Transverse colon (tissue), 4 donors: ENCODE measurements around the gene RBM23. TPM values are rescaled to one million over a fixed set of nuclear protein-coding genes. Genes with fewer than 3 reads are reported as not detected.
A peak's percentile ranks its signal among the peaks of the same experiment; 100 is the strongest.

ENCODE experiments used
- DNase-seq: peaks from one replicate; pipeline ENCODE4 v3.0.0-alpha.2; 2019
- H3K27ac ChIP-seq, 4 donors: fragments of 200-600 bp; sonication (generic); 2 replicates each; pipeline ENCODE4 v1.5.1; 2016 to 2018; ENCODE audit warnings: inconsistent platforms in 4 of 4
- H3K27me3 ChIP-seq: fragments of 200-600 bp; sonication (generic); 2 replicates; pipeline ENCODE4 v1.5.1; 2017; ENCODE audit warnings: inconsistent platforms
- H3K36me3 ChIP-seq, 4 donors: fragments of 200-600 bp; sonication (generic); 2 replicates each; pipeline ENCODE4 v1.5.1; 2017 to 2019; ENCODE audit warnings: inconsistent platforms in 4 of 4
- H3K4me1 ChIP-seq, 4 donors: fragments of 200-600 bp; sonication (generic); 2 replicates each; pipeline ENCODE4 v1.5.1; 2017 to 2020; ENCODE audit warnings: inconsistent platforms in 4 of 4
- H3K4me3 ChIP-seq, 4 donors: fragments of 200-600 bp; sonication (generic); 1 replicate in 1 of 4; 2 replicates in 3 of 4; pipeline versions ENCODE4 v1.5.1 to v1.6.1; 2017 to 2019; ENCODE audit warnings: inconsistent platforms in 4 of 4
- H3K9me3 ChIP-seq, 2 donors: fragments of 200-600 bp; sonication (generic); 2 replicates each; pipeline ENCODE4 v1.5.1; 2017 to 2019; ENCODE audit warnings: inconsistent platforms in 2 of 2
- EP300 ChIP-seq: sonication (generic); formaldehyde crosslinking; IDR thresholded peaks from one replicate; pipeline ENCODE4 v1.6.1; 2017; ENCODE audit warnings: antibody characterized with exemption, low read depth
- POLR2A ChIP-seq: fragments of 450-650 bp; IDR thresholded peaks from one replicate; pipeline ENCODE4 v1.6.1; 2016; ENCODE audit warnings: antibody characterized with exemption, mild to moderate bottlenecking, moderate library complexity
- POLR2AphosphoS5 ChIP-seq, 3 donors: sonication (generic); formaldehyde crosslinking; IDR thresholded peaks; one replicate each; pipeline ENCODE4 v1.6.1; 2016; ENCODE audit warnings: antibody characterized with exemption in 3 of 3
- WGBS, 2 donors: methylation state at CpG; one replicate each; pipeline ENCODE4 v1.1.5; 2018; ENCODE audit warnings: low coverage in 1 of 2; 5-methylcytosine and 5-hydroxymethylcytosine counted together
- in situ Hi-C, 4 donors: fragments of 200-750 bp; cut with MboI; loops; one replicate each; pipeline versions ENCODE4 v1.15.0 to v1.15.1; 2017; ENCODE audit warnings: low sequenced_read_pairs in 3 of 4, low pct_ligation_motif_present in 1 of 4, low pct_unique_long_range_greater_than_20kb in 1 of 4
- intact Hi-C: fragments of 100-400 bp; cut with DNase I; formaldehyde crosslinking; loops from one replicate; pipeline ENCODE4 v1.15.1; 2023; ENCODE audit warnings: low total_unique reads
- total RNA-seq, 4 donors: library from RNA; depleted of rRNA; stranded (reverse); fragments of >200 nt; gene quantifications; one replicate each; pipeline ENCODE4 v1.1.0, GENCODE V29; 2016
- TF ChIP-seq, protein P1 (sequence below), 5 experiments: fragments of 200-600 bp in 3 of 5; fragments of 450-650 bp in 2 of 5; sonication (generic) in 3 of 5; IDR thresholded peaks; 1 replicate in 2 of 5; 2 replicates in 3 of 5; pipeline ENCODE4 v1.5.1; 2016 to 2017; ENCODE audit warnings: antibody characterized with exemption in 5 of 5, inconsistent platforms in 3 of 5, mild to moderate bottlenecking in 2 of 5, moderate library complexity in 1 of 5

Gene RBM23
- total RNA-seq, 4 donors from 2014 or later = 96.4 to 186 (median 114) TPM

DNA sequence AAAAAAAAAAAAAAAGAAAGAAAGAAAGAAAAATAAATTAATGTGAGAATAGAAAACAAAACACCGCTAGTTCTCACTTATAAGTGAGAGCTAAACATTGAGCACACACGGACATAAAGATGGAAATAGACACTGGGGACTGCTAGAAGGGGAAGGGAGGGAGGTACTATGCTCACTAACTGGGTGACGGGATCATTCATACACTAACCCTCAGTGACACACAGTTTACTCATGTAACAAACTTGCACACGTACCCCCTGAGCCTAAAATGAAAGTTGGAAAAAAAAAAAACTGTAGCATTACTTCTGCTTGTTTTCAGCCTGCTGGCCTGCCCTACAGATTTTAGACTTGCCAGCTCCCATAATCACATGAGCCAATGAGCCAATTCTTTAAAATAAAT, 20.7 kb upstream of the RBM23 start:
- no peak for TF ChIP-seq POLR2AphosphoS5 (IDR thresholded peaks at IDR 0.05)
- TF ChIP-seq, protein P1, sequence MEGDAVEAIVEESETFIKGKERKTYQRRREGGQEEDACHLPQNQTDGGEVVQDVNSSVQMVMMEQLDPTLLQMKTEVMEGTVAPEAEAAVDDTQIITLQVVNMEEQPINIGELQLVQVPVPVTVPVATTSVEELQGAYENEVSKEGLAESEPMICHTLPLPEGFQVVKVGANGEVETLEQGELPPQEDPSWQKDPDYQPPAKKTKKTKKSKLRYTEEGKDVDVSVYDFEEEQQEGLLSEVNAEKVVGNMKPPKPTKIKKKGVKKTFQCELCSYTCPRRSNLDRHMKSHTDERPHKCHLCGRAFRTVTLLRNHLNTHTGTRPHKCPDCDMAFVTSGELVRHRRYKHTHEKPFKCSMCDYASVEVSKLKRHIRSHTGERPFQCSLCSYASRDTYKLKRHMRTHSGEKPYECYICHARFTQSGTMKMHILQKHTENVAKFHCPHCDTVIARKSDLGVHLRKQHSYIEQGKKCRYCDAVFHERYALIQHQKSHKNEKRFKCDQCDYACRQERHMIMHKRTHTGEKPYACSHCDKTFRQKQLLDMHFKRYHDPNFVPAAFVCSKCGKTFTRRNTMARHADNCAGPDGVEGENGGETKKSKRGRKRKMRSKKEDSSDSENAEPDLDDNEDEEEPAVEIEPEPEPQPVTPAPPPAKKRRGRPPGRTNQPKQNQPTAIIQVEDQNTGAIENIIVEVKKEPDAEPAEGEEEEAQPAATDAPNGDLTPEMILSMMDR (IDR thresholded peaks at IDR 0.05) = no peak
- TF ChIP-seq EP300 = no peak
- no peak for TF ChIP-seq POLR2A
- WGBS, 2 donors = 92 to 96% methylated on average over 4 of the region's 4 CpGs
- in situ Hi-C loops (no loop called here), intact Hi-C loops (no loop called here)
- Histone ChIP-seq H3K4me3 (no peak overlapping the region), H3K36me3 (no peaks in the 10 kb centered on the region), H3K4me1 (no peaks in the 10 kb centered on the region), H3K27me3 (no peaks in the 10 kb centered on the region), H3K27ac (no peak overlapping the region), H3K9me3 (no peaks in the 10 kb centered on the region)
- no peak for DNase-seq

DNA sequence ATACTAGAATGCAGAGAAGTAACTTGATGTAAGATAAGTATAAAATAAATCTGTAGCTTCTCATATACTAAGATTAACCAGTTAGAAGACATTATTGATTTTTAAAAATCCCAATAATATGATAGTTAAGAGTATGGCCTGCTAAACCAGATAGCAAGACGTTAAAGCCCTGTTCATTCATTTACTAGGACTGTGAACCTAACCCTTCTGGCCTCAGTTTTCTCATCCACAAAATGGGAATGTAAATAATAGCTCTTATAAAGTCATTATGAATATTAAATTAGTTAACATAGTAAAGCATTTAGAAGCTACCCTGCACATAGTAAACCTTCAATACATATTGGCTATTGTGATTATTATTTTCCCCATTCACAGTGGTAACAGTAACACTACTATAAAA, 16.2 kb upstream of the RBM23 start:
- peaks cover 0 to 8% (median 1%) of the 10 kb centered on the region in 4 donors for H3K4me1 ChIP-seq
- 79% methylated on average over 1 of the region's 1 CpG for WGBS, 2 donors
- no peak overlapping the region for H3K27ac ChIP-seq
- H3K4me3 ChIP-seq = no peak overlapping the region
- H3K36me3 ChIP-seq = no peaks in the 10 kb centered on the region
- no peaks in the 10 kb centered on the region for H3K27me3 ChIP-seq
- no peaks in the 10 kb centered on the region for H3K9me3 ChIP-seq
- intact Hi-C loops = no loop called here
- DNase-seq = no peak
- in situ Hi-C loops = no loop called here
- TF ChIP-seq POLR2AphosphoS5 (IDR thresholded peaks at IDR 0.05) = no peak
- TF ChIP-seq EP300 = no peak
- TF ChIP-seq, protein P1 (IDR thresholded peaks at IDR 0.05) = no peak
- no peak for TF ChIP-seq POLR2A

DNA sequence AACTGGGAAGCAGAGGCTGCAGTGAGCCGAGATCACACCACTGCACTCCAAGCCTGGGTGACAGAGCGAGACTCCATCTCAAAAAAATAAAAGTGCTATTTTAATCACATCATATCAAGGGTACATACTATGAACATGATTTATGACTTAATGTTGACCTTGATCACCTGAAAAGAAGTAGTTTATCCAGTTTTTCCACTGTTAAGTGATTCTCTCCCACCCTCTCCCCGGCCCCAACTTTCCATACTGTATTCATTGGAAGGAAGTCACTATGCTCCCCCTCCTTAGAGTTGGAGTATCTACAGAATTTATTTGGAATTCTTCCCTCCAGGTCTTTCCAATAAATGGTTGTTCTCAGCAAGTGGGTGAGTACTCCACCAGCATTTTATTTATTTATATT, 13.2 kb upstream of the RBM23 start:
- DNase-seq = no peak
- intact Hi-C loops = no loop called here
- 63 to 79% methylated on average over 3 of the region's 3 CpGs for WGBS, 2 donors

DNA sequence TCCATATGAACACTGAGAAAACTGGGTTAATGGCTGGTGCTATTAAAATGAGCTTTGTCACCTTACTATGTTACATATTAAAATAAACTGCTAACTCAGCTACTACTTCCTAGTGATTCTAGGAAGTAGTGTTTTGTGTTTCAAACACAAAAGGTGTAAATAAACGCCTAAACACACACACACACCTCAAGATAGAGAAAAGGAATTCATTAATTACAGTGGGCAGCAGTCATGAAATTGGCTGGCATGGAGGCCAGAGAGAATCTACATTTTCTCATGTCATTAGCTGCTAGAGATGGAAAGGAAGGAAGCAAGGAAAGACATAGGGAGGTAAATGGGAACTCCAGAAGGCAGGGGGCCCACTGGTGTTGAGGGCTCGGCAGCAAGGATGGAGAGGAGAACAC, 11.0 kb upstream of the RBM23 start:
- Histone ChIP-seq H3K9me3 (no peaks in the 10 kb centered on the region), H3K27me3 (no peaks in the 10 kb centered on the region), H3K27ac (peak overlapping the region; percentile 82 to 94 (median 93)), H3K4me1 (peaks cover 9 to 43% (median 19%) of the 10 kb centered on the region in 4 donors), H3K4me3 (peak overlapping the region; percentile 11 to 95 (median 52)), H3K36me3 (no peaks in the 10 kb centered on the region)
- TF ChIP-seq POLR2A (no peak), EP300 (no peak)
- TF ChIP-seq, protein P1 (IDR thresholded peaks at IDR 0.05) = no peak
- intact Hi-C loops = no loop called here
- DNase-seq = no peak
- in situ Hi-C loops = no loop called here
- 0 to 7% methylated on average over 2 of the region's 2 CpGs for WGBS, 2 donors

More for the DNA sequence above, 13.2 kb upstream of the RBM23 start:
- no peaks in the 10 kb centered on the region for H3K9me3 ChIP-seq
- in situ Hi-C loops = no loop called here
- no peaks in the 10 kb centered on the region for H3K27me3 ChIP-seq
- no peak overlapping the region for H3K4me3 ChIP-seq
- peaks cover 9 to 29% (median 15%) of the 10 kb centered on the region in 4 donors for H3K4me1 ChIP-seq
- no peaks in the 10 kb centered on the region for H3K36me3 ChIP-seq
- no peak for TF ChIP-seq POLR2A
- TF ChIP-seq, protein P1 (IDR thresholded peaks at IDR 0.05) = no peak
- TF ChIP-seq POLR2AphosphoS5 (IDR thresholded peaks at IDR 0.05) = no peak
- no peak for TF ChIP-seq EP300
- no peak overlapping the region for H3K27ac ChIP-seq
